Mesendoderm (in vitro differentiated cells): Measurements from ENCODE around the gene FGF12.

Experiments
- DNase-seq: peaks from one replicate; pipeline ENCODE4 v3.0.0; 2013
- H2AK5ac ChIP-seq: 2 replicates; pipeline ENCODE4 v1.6.1; 2013; ENCODE audit warnings: low read length, inconsistent platforms
- H2BK120ac ChIP-seq: 2 replicates; pipeline ENCODE4 v1.6.1; 2013; ENCODE audit warnings: low read depth, mild to moderate bottlenecking, low read length, moderate library complexity, mixed read lengths
- H2BK15ac ChIP-seq: replicated peaks from 2 replicates; pipeline ENCODE4 v1.6.1; 2013; ENCODE audit warnings: low read depth, mild to moderate bottlenecking, moderate library complexity
- H2BK5ac ChIP-seq: 2 replicates; pipeline ENCODE4 v1.6.1; 2013; ENCODE audit warnings: low read length, inconsistent platforms
- H3K18ac ChIP-seq: 2 replicates; pipeline ENCODE4 v1.6.1; 2013; ENCODE audit warnings: mild to moderate bottlenecking, low read length, mixed read lengths
- H3K23ac ChIP-seq: one replicate; pipeline ENCODE4 v1.6.1; 2013; ENCODE audit warnings: low read length
- H3K27ac ChIP-seq: 2 replicates; pipeline ENCODE4 v1.5.1; 2013; ENCODE audit warnings: low read depth, mild to moderate bottlenecking, inconsistent platforms, low read length, moderate library complexity
- H3K27me3 ChIP-seq: 2 replicates; pipeline ENCODE4 v1.6.1; 2013; ENCODE audit warnings: low read length, control low read depth, mild to moderate bottlenecking, inconsistent platforms; ENCODE audit not compliant: insufficient read depth, poor library complexity
- H3K36me3 ChIP-seq: 2 replicates; pipeline ENCODE4 v1.6.1; 2013; ENCODE audit warnings: low read length, inconsistent platforms; ENCODE audit not compliant: control insufficient read depth, insufficient read depth
- H3K4ac ChIP-seq: one replicate; pipeline ENCODE4 v1.6.1; 2013; ENCODE audit warnings: low read depth, mild to moderate bottlenecking, low read length, moderate library complexity
- H3K4me1 ChIP-seq: 2 replicates; pipeline ENCODE4 v1.6.1; 2013; ENCODE audit warnings: low read depth, low read length, inconsistent platforms; ENCODE audit not compliant: control insufficient read depth
- H3K4me2 ChIP-seq: 2 replicates; pipeline ENCODE4 v1.6.1; 2013; ENCODE audit warnings: low read length
- H3K4me3 ChIP-seq: 2 replicates; pipeline ENCODE4 v1.5.1; 2013; ENCODE audit warnings: mild to moderate bottlenecking, low read length
- H3K56ac ChIP-seq: one replicate; pipeline ENCODE4 v1.6.1; 2013; ENCODE audit warnings: low read length
- H3K79me1 ChIP-seq: 2 replicates; pipeline ENCODE4 v1.6.1; 2013; ENCODE audit warnings: low read length, inconsistent platforms
- H3K79me2 ChIP-seq: 2 replicates; pipeline ENCODE4 v1.6.1; 2013; ENCODE audit warnings: mild to moderate bottlenecking, low read length; ENCODE audit not compliant: control insufficient read depth, insufficient read depth
- H3K9ac ChIP-seq: 2 replicates; pipeline ENCODE4 v1.6.1; 2013; ENCODE audit warnings: low read length, inconsistent platforms
- H4K5ac ChIP-seq: one replicate; pipeline ENCODE4 v1.6.1; 2013; ENCODE audit warnings: low read length
- H4K8ac ChIP-seq: one replicate; pipeline ENCODE4 v1.6.1; 2013; ENCODE audit warnings: low read depth, mild to moderate bottlenecking, control low read depth, low read length, moderate library complexity
- WGBS: extraction: QIAGEN DNeasy Blood & Tissue Kit; methylation state at CpG from one replicate; pipeline ENCODE4 v1.1.7; 2013; ENCODE audit warnings: low lambda C conversion rate, missing lambda C conversion rate; ENCODE audit not compliant: insufficient coverage; ENCODE audit errors: extremely low coverage; 5-methylcytosine and 5-hydroxymethylcytosine counted together

Gene FGF12

GRCh38 chr3:192128922-192129321 lies 598.4 kb downstream of the FGF12 start:
- H4K5ac ChIP-seq = no peak overlapping the region
- H3K79me1 ChIP-seq = no peaks in the 10 kb centered on the region
- no peak for DNase-seq
- H4K8ac ChIP-seq = no peak overlapping the region
- peak overlapping the region; percentile 73 for H2BK120ac ChIP-seq
- H3K23ac ChIP-seq = no peak overlapping the region
- H3K79me2 ChIP-seq = no peaks in the 10 kb centered on the region
- H3K4me3 ChIP-seq = no peak overlapping the region
- no peak overlapping the region for H3K56ac ChIP-seq
- no peak overlapping the region for H3K4me2 ChIP-seq
- H3K27ac ChIP-seq = no peak overlapping the region
- no peak overlapping the region for H2BK5ac ChIP-seq
- H3K4ac ChIP-seq = no peak overlapping the region
- H2AK5ac ChIP-seq = no peak overlapping the region
- H3K4me1 ChIP-seq = no peaks in the 10 kb centered on the region
- no peaks in the 10 kb centered on the region for H3K27me3 ChIP-seq
- H3K18ac ChIP-seq = no peak overlapping the region
- no peak overlapping the region for H3K9ac ChIP-seq
- no peak overlapping the region for H2BK15ac ChIP-seq
- no peaks in the 10 kb centered on the region for H3K36me3 ChIP-seq
- no CpG with 5 or more reads among the region's 4 CpGs for WGBS

DNA sequence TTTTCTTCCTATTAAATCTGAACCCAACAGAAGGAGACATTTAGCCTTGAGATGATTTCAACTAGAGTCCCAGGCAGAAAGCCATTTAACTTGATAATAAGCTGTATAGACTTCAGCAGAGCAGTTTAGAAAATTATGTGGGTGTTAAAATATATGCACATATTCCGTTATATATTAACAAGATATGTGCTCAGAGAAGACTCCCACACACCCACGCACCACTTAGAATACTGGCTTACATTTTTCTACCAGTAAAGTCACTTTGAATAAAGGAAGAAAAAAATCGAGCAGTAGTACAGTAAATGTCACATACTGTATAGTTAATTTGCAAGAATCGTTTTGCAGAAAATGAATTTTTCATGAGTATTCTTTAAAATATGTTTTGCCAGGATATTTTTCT lies 599.3 kb downstream of the FGF12 start:
- Histone ChIP-seq H2BK120ac (no peak overlapping the region), H3K27me3 (no peaks in the 10 kb centered on the region), H2AK5ac (no peak overlapping the region), H3K9ac (no peak overlapping the region), H3K18ac (no peak overlapping the region), H3K4me1 (no peaks in the 10 kb centered on the region), H3K36me3 (no peaks in the 10 kb centered on the region), H3K4ac (no peak overlapping the region), H3K27ac (no peak overlapping the region), H2BK5ac (no peak overlapping the region), H4K8ac (no peak overlapping the region), H3K79me1 (no peaks in the 10 kb centered on the region), H3K79me2 (no peaks in the 10 kb centered on the region), H2BK15ac (no peak overlapping the region), H3K23ac (no peak overlapping the region), H4K5ac (no peak overlapping the region), H3K56ac (no peak overlapping the region), H3K4me2 (no peak overlapping the region), H3K4me3 (no peak overlapping the region)
- DNase-seq = no peak
- no CpG with 5 or more reads among the region's 4 CpGs for WGBS

- Histone ChIP-seq H3K27ac (no peak overlapping the region), H3K23ac (no peak overlapping the region), H4K8ac (no peak overlapping the region), H3K27me3 (no peaks in the 10 kb centered on the region), H3K4me3 (no peak overlapping the region), H2AK5ac (no peak overlapping the region), H2BK15ac (no peak overlapping the region), H3K4ac (no peak overlapping the region), H3K9ac (no peak overlapping the region), H4K5ac (no peak overlapping the region), H3K4me1 (no peaks in the 10 kb centered on the region), H3K79me1 (no peaks in the 10 kb centered on the region), H3K36me3 (no peaks in the 10 kb centered on the region), H3K18ac (no peak overlapping the region), H3K4me2 (no peak overlapping the region), H2BK5ac (no peak overlapping the region), H2BK120ac (no peak overlapping the region), H3K56ac (no peak overlapping the region), H3K79me2 (no peaks in the 10 kb centered on the region)
- DNase-seq = no peak
- no CpG with 5 or more reads among the region's 13 CpGs for whole genome bisulfite sequencing
Observed at GRCh38 chr3:192122832-192123594, 604.3 kb downstream of the FGF12 start.

GRCh38 chr3:192121923-192122322 lies 605.4 kb downstream of the FGF12 start:
- no peak overlapping the region for H3K4me2 ChIP-seq
- H3K4me1 ChIP-seq = no peaks in the 10 kb centered on the region
- no peak overlapping the region for H3K23ac ChIP-seq
- no peak overlapping the region for H2BK5ac ChIP-seq
- H3K79me2 ChIP-seq = no peaks in the 10 kb centered on the region
- no peak overlapping the region for H3K56ac ChIP-seq
- H3K79me1 ChIP-seq = no peaks in the 10 kb centered on the region
- WGBS = no CpG with 5 or more reads among the region's 3 CpGs
- H3K9ac ChIP-seq = no peak overlapping the region
- H4K8ac ChIP-seq = no peak overlapping the region
- H2BK120ac ChIP-seq = no peak overlapping the region
- no peak overlapping the region for H4K5ac ChIP-seq
- no peak overlapping the region for H2AK5ac ChIP-seq
- H3K36me3 ChIP-seq = no peaks in the 10 kb centered on the region
- H3K27ac ChIP-seq = no peak overlapping the region
- H2BK15ac ChIP-seq = no peak overlapping the region
- no peak overlapping the region for H3K4ac ChIP-seq
- DNase-seq = no peak
- H3K18ac ChIP-seq = no peak overlapping the region
- no peaks in the 10 kb centered on the region for H3K27me3 ChIP-seq
- no peak overlapping the region for H3K4me3 ChIP-seq

- DNase-seq = peak; percentile 65
- Histone ChIP-seq H3K18ac (peak overlapping the region; percentile 90), H3K4me3 (no peak overlapping the region), H3K36me3 (no peaks in the 10 kb centered on the region), H3K79me1 (no peaks in the 10 kb centered on the region), H2AK5ac (no peak overlapping the region), H2BK15ac (peak overlapping the region; percentile 19), H3K27me3 (no peaks in the 10 kb centered on the region), H3K4me1 (no peaks in the 10 kb centered on the region), H3K79me2 (no peaks in the 10 kb centered on the region), H4K5ac (no peak overlapping the region), H3K27ac (no peak overlapping the region), H3K23ac (no peak overlapping the region), H3K4ac (no peak overlapping the region), H4K8ac (no peak overlapping the region), H3K56ac (no peak overlapping the region), H3K4me2 (no peak overlapping the region), H3K9ac (no peak overlapping the region), H2BK120ac (peak overlapping the region; percentile 74), H2BK5ac (no peak overlapping the region)
Observed at GRCh38 chr3:192108820-192109219, 618.5 kb downstream of the FGF12 start.

GRCh38 chr3:192106543-192106942 lies 620.8 kb downstream of the FGF12 start:
- Histone ChIP-seq H3K9ac (no peak overlapping the region), H3K79me2 (no peaks in the 10 kb centered on the region), H3K4me2 (no peak overlapping the region), H2BK120ac (no peak overlapping the region), H3K27ac (no peak overlapping the region), H4K8ac (no peak overlapping the region), H3K27me3 (no peaks in the 10 kb centered on the region), H3K18ac (no peak overlapping the region), H4K5ac (no peak overlapping the region), H2AK5ac (no peak overlapping the region), H3K23ac (no peak overlapping the region), H3K4me3 (no peak overlapping the region), H3K36me3 (no peaks in the 10 kb centered on the region), H2BK5ac (no peak overlapping the region), H2BK15ac (no peak overlapping the region), H3K56ac (no peak overlapping the region), H3K4me1 (no peaks in the 10 kb centered on the region), H3K4ac (no peak overlapping the region), H3K79me1 (no peaks in the 10 kb centered on the region)
- no peak for DNase-seq
- no CpG with 5 or more reads among the region's 4 CpGs for WGBS
